Sigmoid colon (tissue), 3 donors: ENCODE measurements around the gene FXR2.

ENCODE experiments used
- POLR2A ChIP-seq, 2 donors: fragments of 450-650 bp; IDR thresholded peaks; one replicate each; pipeline ENCODE4 v1.6.1; 2016; ENCODE audit warnings: antibody characterized with exemption in 2 of 2, mild to moderate bottlenecking in 2 of 2, moderate library complexity in 2 of 2
- TF ChIP-seq, protein P1 (sequence below), 4 experiments: fragments of 450-650 bp in 3 of 4; fragments of 200-600 bp in 1 of 4; IDR thresholded peaks; one replicate each; pipeline ENCODE4 v1.5.1; 2016 to 2019; ENCODE audit warnings: antibody characterized with exemption in 4 of 4, mild to moderate bottlenecking in 3 of 4, moderate library complexity in 2 of 4

DNA sequence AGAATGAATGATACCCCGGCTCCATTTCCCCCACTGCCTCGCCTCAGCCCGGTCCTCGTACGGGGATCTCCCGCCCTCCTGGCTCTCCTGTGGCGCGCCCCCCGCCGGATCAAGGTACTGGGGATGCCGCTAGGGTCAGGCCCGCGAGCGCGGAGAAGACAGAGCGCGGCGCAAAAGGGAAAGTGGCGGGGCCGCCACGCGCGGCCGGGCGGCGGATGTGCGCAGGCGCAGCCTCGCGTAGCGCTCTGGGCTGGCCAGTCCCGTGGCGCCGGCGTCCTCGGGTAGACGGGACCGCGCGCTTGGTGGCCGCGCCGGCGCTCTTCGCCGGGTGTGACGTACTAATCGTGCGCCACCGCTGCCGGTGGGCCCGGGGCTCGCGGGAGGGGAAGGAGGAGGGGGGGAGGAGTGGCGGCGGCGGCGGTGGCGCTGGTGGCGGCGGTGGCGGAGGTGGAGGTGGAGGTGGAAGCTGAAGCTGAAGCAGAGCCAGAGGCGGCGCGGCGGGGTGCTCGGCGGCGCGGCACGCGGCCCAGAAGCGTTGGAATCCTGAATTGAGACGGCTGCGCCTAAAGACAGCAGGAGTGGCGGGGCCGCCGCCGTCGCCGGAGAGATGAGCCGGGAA lies 53.0 kb downstream of the FXR2 start, which contains the start of gene SENP3:
- TF ChIP-seq POLR2A (IDR thresholded peaks at IDR 0.05): peak; percentile 21 to 38
- TF ChIP-seq, protein P1, sequence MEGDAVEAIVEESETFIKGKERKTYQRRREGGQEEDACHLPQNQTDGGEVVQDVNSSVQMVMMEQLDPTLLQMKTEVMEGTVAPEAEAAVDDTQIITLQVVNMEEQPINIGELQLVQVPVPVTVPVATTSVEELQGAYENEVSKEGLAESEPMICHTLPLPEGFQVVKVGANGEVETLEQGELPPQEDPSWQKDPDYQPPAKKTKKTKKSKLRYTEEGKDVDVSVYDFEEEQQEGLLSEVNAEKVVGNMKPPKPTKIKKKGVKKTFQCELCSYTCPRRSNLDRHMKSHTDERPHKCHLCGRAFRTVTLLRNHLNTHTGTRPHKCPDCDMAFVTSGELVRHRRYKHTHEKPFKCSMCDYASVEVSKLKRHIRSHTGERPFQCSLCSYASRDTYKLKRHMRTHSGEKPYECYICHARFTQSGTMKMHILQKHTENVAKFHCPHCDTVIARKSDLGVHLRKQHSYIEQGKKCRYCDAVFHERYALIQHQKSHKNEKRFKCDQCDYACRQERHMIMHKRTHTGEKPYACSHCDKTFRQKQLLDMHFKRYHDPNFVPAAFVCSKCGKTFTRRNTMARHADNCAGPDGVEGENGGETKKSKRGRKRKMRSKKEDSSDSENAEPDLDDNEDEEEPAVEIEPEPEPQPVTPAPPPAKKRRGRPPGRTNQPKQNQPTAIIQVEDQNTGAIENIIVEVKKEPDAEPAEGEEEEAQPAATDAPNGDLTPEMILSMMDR (IDR thresholded peaks at IDR 0.05): no peak
